NT2/D1 (cell line): ENCODE results near the gene ABTB2.

Source experiments
- DNase-seq: peaks from one replicate; pipeline ENCODE4 v3.0.0-alpha.2; 2011; ENCODE audit warnings: low read depth, low spot score
- H3K27me3 ChIP-seq: 2 replicates; pipeline ENCODE4 v1.6.0; 2011; ENCODE audit warnings: mild to moderate bottlenecking; ENCODE audit not compliant: insufficient read length, insufficient read depth
- H3K36me3 ChIP-seq: 2 replicates; pipeline ENCODE4 v1.6.1; 2011; ENCODE audit warnings: mild to moderate bottlenecking, low read length, mixed read lengths; ENCODE audit not compliant: insufficient read depth, insufficient read length
- H3K4me1 ChIP-seq: 2 replicates; pipeline ENCODE4 v1.5.1; 2011; ENCODE audit not compliant: insufficient read depth, insufficient read length
- H3K4me3 ChIP-seq: 2 replicates; pipeline ENCODE4 v1.5.1; 2011; ENCODE audit warnings: low read depth; ENCODE audit not compliant: insufficient read length
- H3K9ac ChIP-seq: 2 replicates; pipeline ENCODE4 v1.6.0; 2011; ENCODE audit warnings: low read depth; ENCODE audit not compliant: insufficient read length
- H3K9me3 ChIP-seq: 2 replicates; pipeline ENCODE4 v1.5.1; 2011; ENCODE audit warnings: mild to moderate bottlenecking, low read length; ENCODE audit not compliant: insufficient read depth
- SUZ12 ChIP-seq: IDR thresholded peaks from 2 replicates; pipeline ENCODE4 v1.6.1; 2011; ENCODE audit not compliant: insufficient read length, insufficient read depth; ENCODE audit errors: extremely low read depth
- YY1 ChIP-seq: IDR thresholded peaks from 2 replicates; pipeline ENCODE4 v1.6.1; 2011; ENCODE audit not compliant: insufficient read length, insufficient read depth
- ZNF274 ChIP-seq: IDR thresholded peaks from 2 replicates; pipeline ENCODE4 v1.6.1; 2011; ENCODE audit warnings: mild to moderate bottlenecking, low read depth, low read length

Gene ABTB2

DNA sequence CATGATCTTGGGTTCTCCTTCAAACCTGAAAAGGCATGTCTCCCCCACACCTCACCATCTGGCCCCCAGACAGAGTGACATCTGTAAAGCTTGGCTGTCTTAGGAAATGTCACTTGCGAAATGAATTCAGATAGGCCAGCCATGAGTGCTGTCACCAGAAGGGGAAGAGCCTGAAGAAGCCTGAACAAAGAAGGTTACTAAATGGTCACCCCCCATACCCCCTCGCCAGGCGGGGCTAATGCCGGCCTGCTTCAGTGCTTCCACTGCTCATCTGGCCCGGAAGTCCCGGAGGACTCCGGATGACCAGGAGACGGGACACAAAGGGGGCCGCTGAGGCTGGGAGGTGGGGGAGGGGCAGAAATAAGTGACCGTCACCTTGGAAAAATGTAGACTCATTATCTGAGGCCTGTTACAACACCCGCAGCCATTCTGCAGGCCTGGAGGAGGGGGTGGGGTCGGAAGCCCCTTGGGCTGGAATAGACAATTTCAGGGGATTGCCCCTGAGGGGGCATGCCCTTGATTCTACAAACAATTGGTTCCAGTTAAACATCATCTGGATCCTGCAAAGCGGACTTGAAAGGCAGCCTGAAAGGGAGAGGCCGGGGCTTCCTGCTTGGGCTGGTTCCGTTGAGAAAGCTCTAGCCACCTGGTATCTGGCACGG lies 209.2 kb downstream of the ABTB2 start:
- Histone ChIP-seq H3K9me3 (no peaks in the 10 kb centered on the region), H3K27me3 (no peaks in the 10 kb centered on the region), H3K4me1 (no peaks in the 10 kb centered on the region), H3K9ac (no peak overlapping the region), H3K36me3 (peaks cover 96% of the 10 kb centered on the region), H3K4me3 (no peak overlapping the region)
- TF ChIP-seq YY1, result no peak
- no peak for TF ChIP-seq SUZ12
- TF ChIP-seq ZNF274, result no peak
- DNase-seq, result no peak

DNA sequence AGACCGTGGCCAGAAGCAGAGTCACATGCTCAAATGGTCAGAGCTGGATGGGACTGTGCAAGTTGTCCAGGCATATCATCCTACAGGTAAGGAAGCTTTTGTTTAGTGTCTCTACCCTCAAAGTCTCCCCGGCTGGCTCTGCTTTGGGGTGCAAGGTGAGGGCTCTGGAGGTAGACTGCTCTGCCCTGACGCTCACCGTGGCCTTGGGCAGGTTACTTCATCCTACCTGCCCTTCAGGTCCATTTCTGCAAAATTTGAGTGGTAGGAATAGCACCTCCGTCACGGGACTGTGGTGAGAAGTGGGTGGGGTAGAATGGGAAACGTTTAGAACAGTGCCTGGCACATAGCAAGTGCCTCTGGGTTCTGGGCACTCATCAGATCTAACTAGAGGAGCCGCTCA lies 210.2 kb downstream of the ABTB2 start:
- Histone ChIP-seq H3K9ac (no peak overlapping the region), H3K9me3 (no peaks in the 10 kb centered on the region), H3K4me1 (no peaks in the 10 kb centered on the region), H3K4me3 (no peak overlapping the region), H3K36me3 (peaks cover 97% of the 10 kb centered on the region), H3K27me3 (no peaks in the 10 kb centered on the region)
- DNase-seq, result no peak
- TF ChIP-seq YY1 (no peak), ZNF274 (no peak), SUZ12 (no peak)

DNA sequence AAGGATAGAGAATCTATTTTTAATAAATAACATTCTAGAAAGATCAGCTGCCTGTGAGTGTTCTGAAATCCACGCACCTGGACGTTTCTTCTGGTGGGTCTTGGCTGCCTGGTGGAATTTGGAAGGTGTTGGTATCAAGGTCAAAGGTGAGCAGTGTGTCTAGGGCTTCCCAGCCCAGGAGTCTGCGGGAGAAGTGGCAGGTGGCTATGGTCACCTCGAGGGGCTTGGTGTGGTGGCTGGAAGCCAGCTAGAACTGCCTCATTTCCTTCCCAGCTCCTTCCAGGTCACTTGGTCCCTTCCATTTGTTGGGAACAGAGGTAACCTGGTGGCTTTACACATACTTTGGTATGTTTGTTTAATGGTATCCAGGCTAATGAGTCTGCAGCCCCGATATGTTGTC lies 210.9 kb downstream of the ABTB2 start:
- Histone ChIP-seq H3K36me3 (peaks cover 97% of the 10 kb centered on the region), H3K4me1 (no peaks in the 10 kb centered on the region)

DNA sequence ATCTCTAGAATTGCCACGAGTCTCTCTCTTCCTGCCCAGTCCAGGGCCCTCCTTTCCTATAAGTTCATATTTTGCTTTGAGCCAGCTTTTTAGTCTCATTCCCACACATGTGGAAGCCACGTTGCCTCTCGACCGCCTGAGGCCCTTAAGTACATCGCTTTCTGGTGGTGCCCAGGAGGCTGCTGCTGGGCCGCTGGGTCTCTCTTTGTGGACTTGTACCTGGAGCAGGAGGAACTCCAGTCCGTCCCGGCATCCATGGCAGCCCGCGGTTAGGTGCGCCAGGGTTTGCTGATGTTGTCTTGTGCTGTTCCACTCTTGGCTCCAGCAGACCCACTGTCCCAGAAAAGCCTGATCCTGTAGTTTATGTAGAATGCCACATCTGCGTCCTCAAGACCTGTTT lies 211.4 kb downstream of the ABTB2 start:
- no peak for DNase-seq
- no peaks in the 10 kb centered on the region for H3K27me3 ChIP-seq
- H3K9me3 ChIP-seq, result no peaks in the 10 kb centered on the region
- H3K9ac ChIP-seq, result no peak overlapping the region
- no peak overlapping the region for H3K4me3 ChIP-seq
- H3K4me1 ChIP-seq, result no peaks in the 10 kb centered on the region
- no peak for TF ChIP-seq SUZ12
- H3K36me3 ChIP-seq, result peaks cover 98% of the 10 kb centered on the region

More for the DNA sequence above, 210.9 kb downstream of the ABTB2 start:
- no peak overlapping the region for H3K4me3 ChIP-seq
- TF ChIP-seq SUZ12 (no peak), YY1 (no peak), ZNF274 (no peak)
- H3K9ac ChIP-seq, result no peak overlapping the region
- DNase-seq, result no peak
- H3K27me3 ChIP-seq, result no peaks in the 10 kb centered on the region
- H3K9me3 ChIP-seq, result no peaks in the 10 kb centered on the region

DNA sequence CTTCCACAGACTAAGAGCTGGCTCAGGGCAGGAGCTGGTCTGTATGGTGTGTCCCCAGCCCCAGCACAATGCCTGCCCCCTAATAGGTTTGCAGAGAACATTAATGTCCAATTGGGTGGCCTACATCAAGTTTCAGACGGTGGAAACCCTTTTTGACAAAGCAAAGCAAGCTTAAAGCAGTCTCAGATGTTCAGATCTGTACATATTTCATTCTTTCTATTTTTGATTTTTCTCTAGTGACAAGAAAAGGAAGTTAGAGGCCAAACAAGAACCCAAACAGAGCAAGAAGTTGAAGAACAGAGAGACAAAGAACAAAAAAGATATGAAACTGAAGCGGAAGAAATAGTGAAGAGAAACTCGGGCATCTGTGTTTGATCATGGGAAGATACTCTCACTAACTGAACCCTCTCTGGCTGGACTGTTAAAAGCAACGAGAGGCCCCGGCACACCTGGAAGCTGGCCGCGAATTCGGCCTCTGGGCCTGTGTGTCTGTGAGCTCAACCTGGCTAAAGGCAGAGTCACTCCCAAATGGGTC lies 211.9 kb downstream of the ABTB2 start:
- no peak overlapping the region for H3K9ac ChIP-seq
- peaks cover 98% of the 10 kb centered on the region for H3K36me3 ChIP-seq

DNA sequence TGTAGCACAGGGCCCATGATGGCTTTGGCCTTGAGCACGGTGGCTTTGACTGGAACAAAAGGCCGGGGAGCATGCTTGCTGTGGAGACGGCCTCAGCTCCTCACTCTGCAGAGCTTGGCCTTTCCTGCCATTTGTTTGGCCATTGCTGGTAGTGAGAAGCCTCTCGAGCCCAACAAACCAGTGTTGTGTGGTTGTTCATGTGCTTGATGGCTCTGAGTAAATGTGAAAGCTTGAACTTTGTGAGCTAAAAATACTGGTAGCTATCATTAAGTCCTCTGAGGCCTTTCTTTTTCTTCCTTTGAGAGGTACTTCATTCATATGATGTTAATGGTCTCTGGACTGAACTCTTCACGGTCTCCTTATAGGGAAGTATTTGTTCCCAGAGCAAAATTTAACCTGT lies 212.7 kb downstream of the ABTB2 start:
- Histone ChIP-seq H3K4me3 (no peak overlapping the region), H3K36me3 (peaks cover 98% of the 10 kb centered on the region), H3K9ac (no peak overlapping the region), H3K9me3 (no peaks in the 10 kb centered on the region), H3K27me3 (no peaks in the 10 kb centered on the region), H3K4me1 (no peaks in the 10 kb centered on the region)
- no peak for TF ChIP-seq SUZ12
- no peak for TF ChIP-seq ZNF274
- no peak for TF ChIP-seq YY1
- DNase-seq, result no peak

More for the DNA sequence above, 211.9 kb downstream of the ABTB2 start:
- DNase-seq, result no peak
- no peak overlapping the region for H3K4me3 ChIP-seq
- H3K9me3 ChIP-seq, result no peaks in the 10 kb centered on the region
- TF ChIP-seq YY1 (no peak), SUZ12 (no peak), ZNF274 (no peak)
- H3K4me1 ChIP-seq, result no peaks in the 10 kb centered on the region
- no peaks in the 10 kb centered on the region for H3K27me3 ChIP-seq

DNA sequence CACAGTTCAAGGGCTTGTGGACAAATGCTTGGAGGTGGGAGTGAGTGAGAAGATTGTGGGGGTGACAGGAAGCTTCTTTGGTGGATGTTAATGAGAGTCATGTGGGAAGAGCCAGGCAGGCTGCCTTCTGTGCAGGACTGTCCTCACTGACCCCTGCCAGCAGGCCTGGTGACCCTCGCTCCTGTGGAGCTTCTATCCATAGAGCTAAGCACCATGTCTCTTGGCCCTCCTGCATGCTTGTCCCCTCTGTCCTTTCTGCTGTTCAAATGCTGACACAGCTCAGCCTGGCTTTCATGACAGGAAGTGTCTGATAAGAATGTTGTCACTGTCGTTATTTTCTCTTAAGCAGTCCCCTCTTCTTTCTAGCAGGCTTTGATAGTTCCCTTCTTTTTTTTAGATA lies 214.8 kb downstream of the ABTB2 start:
- H3K9ac ChIP-seq, result no peak overlapping the region
- H3K4me3 ChIP-seq, result no peak overlapping the region
- no peaks in the 10 kb centered on the region for H3K27me3 ChIP-seq
- DNase-seq, result no peak
- H3K9me3 ChIP-seq, result no peaks in the 10 kb centered on the region
- H3K36me3 ChIP-seq, result peaks cover 98% of the 10 kb centered on the region
- H3K4me1 ChIP-seq, result no peaks in the 10 kb centered on the region
- TF ChIP-seq ZNF274 (no peak), YY1 (no peak), SUZ12 (no peak)
